ENCODE data around the gene HOMER3. TPM values are rescaled to one million over a fixed set of nuclear protein-coding genes. Genes with fewer than 3 reads are reported as not detected.

HOMER3 gene
- total and polyA plus RNA-seq, 9 of the 15 experiments (the other 6 are each of a cell fraction or from before 2014, with no cell fraction given), result 1.3 to 5.1 (median 3.7) TPM; not detected in 2

- CTCF ChIA-PET (ENCODE audit: low intra/inter-chr PET ratio), result no interaction called here
- in situ Hi-C loops (cut with MboI) (no loop called here), intact Hi-C loops (cut with micrococcal nuclease) (no loop called here)
- Histone ChIP-seq H3K36me3 (ENCODE audit: control insufficient read depth, insufficient read depth, low read length) (peaks cover 70% of the 10 kb centered on the region; the same call in 2 of the 3 replicates), H3K4me1 (replicated peaks in 1 of 2; ENCODE audit: control insufficient read depth in 2 of 2, insufficient read depth in 2 of 2, low read length in 2 of 2) (peaks cover 0 to 50% of the 10 kb centered on the region in 2 experiments; a peak in 2 of 5 replicates), H2AFZ (ENCODE audit: low read depth, low read length) (no peak overlapping the region), H3K27ac (ENCODE audit: extremely low read depth, low read depth, low read length) (no peak overlapping the region), H3K9me3 (replicated peaks; ENCODE audit: control insufficient read depth, insufficient read depth, low read depth, low read length) (no peaks in the 10 kb centered on the region), H3K9me1 (ENCODE audit: control insufficient read depth, insufficient read depth, low read length) (no peaks in the 10 kb centered on the region), H3K79me2 (ENCODE audit: control insufficient read depth, insufficient read depth, low read length) (no peaks in the 10 kb centered on the region), H4K20me1 (replicated peaks; ENCODE audit: control insufficient read depth, insufficient read depth, low read length) (0 out of 2 replicates have a peak, but pooled peaks cover 5% of the 10 kb centered on the region), H3K9ac (ENCODE audit: insufficient read depth in 1 of 2, low read depth in 2 of 2, low read length in 2 of 2) (peak overlapping the region in 1 of 2 experiments; percentile 36; a peak in 1 of 4 replicates), H3K4me3 (no peak overlapping the region), H3K4me2 (ENCODE audit: insufficient read depth, low read length) (no peak overlapping the region), H3K27me3 (ENCODE audit: control insufficient read depth in 2 of 2, insufficient read depth in 2 of 2, low read length in 2 of 2) (no peaks in the 10 kb centered on the region)
- no peak for TF ChIP-seq ERF (CRISPR knock-in tag; IDR thresholded peaks at IDR 0.05)
- TF ChIP-seq RBM22 (IDR thresholded peaks at IDR 0.05; ENCODE audit: low read depth, low read length, poor library complexity, severe bottlenecking), result peak; percentile 34
- TF ChIP-seq POLR2G (IDR thresholded peaks at IDR 0.05; ENCODE audit: low read depth, low read length), result peak; percentile 58
- no peak for DNase-seq (ENCODE audit: extremely low read depth in 1 of 4, low spot score in 3 of 4)
- no peak for ATAC-seq
- FAIRE-seq, result no peak
- WGBS (ENCODE audit: insufficient coverage, low coverage, missing lambda C conversion rate), result 89% methylated on average over 31 of the region's 36 CpGs
- POLR2A ChIA-PET, result interaction anchor here (0.6 to 4.4 kb wide), 3 partner anchors 11 to 40 kb away, joined by 3 to 37 read pairs (median 3); partner anchors contain the start of genes CERS1, COPE and DDX49
- BruUV-seq (replicated peaks), result no TSS peak
Observed at GRCh38 chr19:18906605-18907519, 34.2 kb downstream of the HOMER3 start.
